Measurements from ENCODE around the gene NEURL1.

Gene NEURL1

DNA sequence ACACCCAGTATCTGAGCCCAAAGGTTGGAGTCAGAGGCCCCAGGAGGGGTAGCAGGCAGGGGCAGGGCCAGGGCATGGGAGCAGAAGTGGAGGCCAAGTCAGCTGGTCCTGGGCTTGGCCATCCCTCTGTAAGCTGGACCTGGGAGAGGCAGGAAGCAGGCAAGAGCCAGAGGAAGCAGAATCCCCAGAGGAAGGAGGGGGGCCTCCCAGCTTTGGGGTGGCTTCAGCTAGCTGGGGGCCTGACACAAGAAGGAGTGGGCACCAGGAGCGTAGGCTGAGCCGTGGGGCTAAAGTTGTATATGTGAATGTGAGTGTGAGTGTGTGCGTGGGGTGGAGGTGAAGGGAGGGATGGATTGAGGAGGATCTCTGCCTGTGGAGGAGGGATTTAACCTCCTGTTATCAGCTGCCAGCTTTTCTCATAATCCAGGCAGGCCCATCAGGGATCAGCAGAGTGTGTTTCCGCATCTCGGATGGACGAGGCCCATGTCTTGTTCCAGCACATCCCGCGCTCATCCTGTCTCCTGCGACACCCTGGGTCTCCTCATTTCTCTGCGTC is 54.0 kb downstream of the NEURL1 start:
- DNase-seq = peak; percentile 10
- H3K36me3 Mint-ChIP-seq = no peaks in the 10 kb centered on the region
- CTCF ChIA-PET = interaction anchor here (1.0 to 1.7 kb wide), 3 partner anchors 17 to 55 kb away, joined by 3 to 8 read pairs (median 3); no protein-coding TSS in a partner anchor
- H3K27ac Mint-ChIP-seq = no peak overlapping the region
- H3K4me3 Mint-ChIP-seq = no peak overlapping the region
- peaks cover 7% of the 10 kb centered on the region for H3K4me1 Mint-ChIP-seq
- H3K9me3 Mint-ChIP-seq = no peaks in the 10 kb centered on the region
- H3K27me3 Mint-ChIP-seq = peaks cover 55% of the 10 kb centered on the region

DNA sequence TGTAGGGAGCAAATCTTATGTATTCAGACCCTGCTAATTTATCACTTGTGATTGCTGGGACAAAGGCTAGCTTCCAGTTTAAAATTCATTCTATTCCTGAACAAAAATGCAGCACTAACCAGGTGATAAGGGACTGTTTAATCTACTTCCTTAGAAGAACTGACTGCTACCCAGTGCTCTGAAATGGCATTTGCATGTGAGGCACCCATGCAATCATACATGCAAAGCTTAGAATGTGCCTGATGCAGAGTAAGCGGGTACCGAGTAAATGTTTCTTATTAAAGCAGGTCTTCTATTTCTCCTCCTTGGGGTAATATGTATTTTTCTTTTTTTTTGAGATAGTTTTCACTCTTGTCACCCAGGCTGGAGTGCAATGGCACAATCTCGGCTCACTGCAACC is 54.5 kb downstream of the NEURL1 start:
- Mint-ChIP-seq H3K36me3 (no peaks in the 10 kb centered on the region), H3K4me3 (no peak overlapping the region), H3K4me1 (peaks cover 1% of the 10 kb centered on the region), H3K27me3 (peaks cover 54% of the 10 kb centered on the region), H3K9me3 (no peaks in the 10 kb centered on the region), H3K27ac (no peak overlapping the region)
- CTCF ChIA-PET = interaction anchor here (1.3 to 1.7 kb wide), 3 partner anchors 16 to 55 kb away, joined by 3 to 8 read pairs (median 3); no protein-coding TSS in a partner anchor
- DNase-seq = no peak

GRCh38 chr10:103548581-103549348 is 55.3 kb downstream of the NEURL1 start:
- H3K9me3 Mint-ChIP-seq = no peaks in the 10 kb centered on the region
- H3K36me3 Mint-ChIP-seq = no peaks in the 10 kb centered on the region

DNA sequence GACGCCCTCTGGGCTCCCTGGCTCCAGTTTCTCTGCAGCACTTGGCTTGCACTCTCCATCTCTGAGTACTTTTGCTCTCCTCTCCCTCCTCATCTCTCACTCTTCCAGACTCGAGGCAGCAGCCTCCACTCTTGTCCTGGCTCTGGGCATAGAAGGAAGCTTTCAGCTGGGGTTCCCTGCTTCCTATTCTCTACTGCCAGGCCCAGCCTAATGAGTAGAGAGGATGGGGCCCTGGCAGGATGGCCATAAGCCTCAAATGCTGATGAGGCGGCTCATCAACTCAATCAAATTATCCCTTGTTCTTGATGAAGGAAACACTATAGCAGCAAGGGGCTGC is 55.8 kb downstream of the NEURL1 start:
- H3K27ac Mint-ChIP-seq = no peak overlapping the region
- H3K4me3 Mint-ChIP-seq = no peak overlapping the region
- H3K27me3 Mint-ChIP-seq = peaks cover 54% of the 10 kb centered on the region
- no peaks in the 10 kb centered on the region for H3K36me3 Mint-ChIP-seq
- peaks cover 5% of the 10 kb centered on the region for H3K4me1 Mint-ChIP-seq
- CTCF ChIA-PET = interaction anchor here (1.3 kb wide), 1 partner anchor 45 kb away, joined by 3 read pairs; no protein-coding TSS in a partner anchor
- no peak for DNase-seq
- H3K9me3 Mint-ChIP-seq = no peaks in the 10 kb centered on the region

More at GRCh38 chr10:103548581-103549348, 55.3 kb downstream of the NEURL1 start:
- Mint-ChIP-seq H3K27me3 (peaks cover 54% of the 10 kb centered on the region), H3K4me3 (no peak overlapping the region), H3K4me1 (peaks cover under 1% of the 10 kb centered on the region), H3K27ac (no peak overlapping the region)
- DNase-seq = no peak
- CTCF ChIA-PET = interaction anchor here (1.3 to 1.7 kb wide), 3 partner anchors 16 to 56 kb away, joined by 3 to 8 read pairs (median 3); no protein-coding TSS in a partner anchor

GRCh38 chr10:103550229-103550628 is 56.7 kb downstream of the NEURL1 start:
- no peaks in the 10 kb centered on the region for H3K9me3 Mint-ChIP-seq
- CTCF ChIA-PET = no interaction called here
- H3K27me3 Mint-ChIP-seq = peaks cover 55% of the 10 kb centered on the region
- H3K4me1 Mint-ChIP-seq = peaks cover 10% of the 10 kb centered on the region
- H3K36me3 Mint-ChIP-seq = no peaks in the 10 kb centered on the region
- no peak for DNase-seq
- no peak overlapping the region for H3K4me3 Mint-ChIP-seq
- no peak overlapping the region for H3K27ac Mint-ChIP-seq

GRCh38 chr10:103551619-103552602 is 58.4 kb downstream of the NEURL1 start:
- H3K27ac Mint-ChIP-seq = no peak overlapping the region
- CTCF ChIA-PET = interaction anchor here (3.9 kb wide), 1 partner anchor 12 kb away, joined by 16 read pairs; no protein-coding TSS in a partner anchor
- no peaks in the 10 kb centered on the region for H3K36me3 Mint-ChIP-seq
- peaks cover 10% of the 10 kb centered on the region for H3K4me1 Mint-ChIP-seq
- H3K27me3 Mint-ChIP-seq = peaks cover 67% of the 10 kb centered on the region
- H3K9me3 Mint-ChIP-seq = no peaks in the 10 kb centered on the region
- no peak overlapping the region for H3K4me3 Mint-ChIP-seq
- DNase-seq = no peak

DNA sequence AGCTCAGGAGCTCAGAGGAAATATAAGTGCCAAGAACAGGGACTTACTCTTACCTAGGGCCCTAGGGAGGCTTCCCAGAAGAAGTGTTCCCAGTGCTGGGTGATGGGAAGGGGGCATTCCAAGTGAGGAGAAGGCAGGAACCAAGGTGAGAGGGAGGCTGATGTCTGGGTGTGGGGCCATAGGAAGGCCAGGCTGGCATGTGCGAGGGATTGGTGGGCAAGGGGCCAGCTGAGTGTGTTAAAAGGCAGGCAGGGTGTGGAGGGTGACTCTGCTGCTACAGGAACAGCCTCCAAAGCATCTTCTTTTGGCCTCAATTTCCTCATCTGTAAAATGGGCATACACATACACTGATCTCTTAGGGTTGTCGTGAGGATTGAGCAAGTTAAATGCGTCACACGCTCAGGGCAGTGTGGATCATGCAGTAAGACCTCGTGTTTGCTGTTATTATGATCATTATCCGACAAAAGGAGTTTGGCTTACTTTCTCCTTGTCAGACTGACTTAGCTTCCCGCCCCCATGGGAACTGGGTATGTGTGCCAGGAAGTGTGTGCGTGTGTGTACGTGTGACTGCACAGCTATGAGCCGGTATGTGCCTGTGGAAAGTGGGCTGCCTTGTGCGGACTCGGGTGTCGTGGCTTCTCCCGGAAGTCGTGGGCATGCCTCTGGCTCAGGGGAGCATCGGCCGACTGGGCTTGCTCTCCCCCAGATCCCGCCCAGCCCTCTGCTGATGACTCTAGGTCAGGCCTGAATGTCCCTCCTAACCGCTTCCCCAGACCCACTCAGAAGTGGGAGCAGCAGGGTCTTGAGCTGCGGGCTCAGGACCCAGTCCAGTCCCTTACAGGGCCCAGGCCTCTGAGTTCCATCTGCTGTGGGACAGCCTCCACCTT is 59.6 kb downstream of the NEURL1 start:
- no peak overlapping the region for H3K4me3 Mint-ChIP-seq
- H3K27ac Mint-ChIP-seq = no peak overlapping the region
- no peaks in the 10 kb centered on the region for H3K9me3 Mint-ChIP-seq
- DNase-seq = no peak
- H3K4me1 Mint-ChIP-seq = peaks cover 10% of the 10 kb centered on the region
- peaks cover 73% of the 10 kb centered on the region for H3K27me3 Mint-ChIP-seq
- CTCF ChIA-PET = interaction anchor here (0.6 to 3.9 kb wide), 3 partner anchors 11 to 16 kb away, joined by 3 to 16 read pairs (median 5); no protein-coding TSS in a partner anchor
- no peaks in the 10 kb centered on the region for H3K36me3 Mint-ChIP-seq

GRCh38 chr10:103553743-103554487 is 60.4 kb downstream of the NEURL1 start:
- Mint-ChIP-seq H3K27me3 (peaks cover 81% of the 10 kb centered on the region), H3K27ac (no peak overlapping the region), H3K36me3 (no peaks in the 10 kb centered on the region), H3K4me1 (peaks cover 10% of the 10 kb centered on the region), H3K4me3 (no peak overlapping the region), H3K9me3 (no peaks in the 10 kb centered on the region)
- CTCF ChIA-PET = interaction anchor here (1.2 to 3.9 kb wide), 3 partner anchors 10 to 30 kb away, joined by 5 to 16 read pairs (median 5); no protein-coding TSS in a partner anchor
- DNase-seq = no peak

GRCh38 chr10:103554488-103555324 is 61.2 kb downstream of the NEURL1 start:
- Mint-ChIP-seq H3K27me3 (peaks cover 81% of the 10 kb centered on the region), H3K27ac (peak overlapping the region; percentile 67)

DNA sequence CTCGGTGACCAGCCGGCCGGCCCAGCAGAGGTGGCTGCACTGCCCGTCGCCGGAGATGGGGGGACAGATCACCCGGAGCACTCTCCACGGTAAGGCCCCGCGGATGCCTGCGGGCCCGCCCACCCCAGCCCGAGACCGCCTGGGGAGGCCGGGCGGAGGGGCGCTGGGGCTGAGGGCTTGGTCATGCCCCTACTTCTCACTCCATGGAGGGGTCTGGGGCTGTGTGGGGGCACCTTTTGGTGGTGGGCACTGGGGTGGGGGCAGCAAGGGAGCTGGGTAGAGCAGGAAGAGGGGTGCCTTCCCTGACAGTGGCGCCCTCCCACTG is 61.8 kb downstream of the NEURL1 start:
- Mint-ChIP-seq H3K9me3 (no peaks in the 10 kb centered on the region), H3K27me3 (peaks cover 80% of the 10 kb centered on the region), H3K36me3 (no peaks in the 10 kb centered on the region), H3K4me1 (peaks cover 10% of the 10 kb centered on the region), H3K27ac (no peak overlapping the region), H3K4me3 (no peak overlapping the region)
- CTCF ChIA-PET = interaction anchor here (1.2 to 3.9 kb wide), 2 partner anchors 9 to 28 kb away, joined by 5 to 16 read pairs; no protein-coding TSS in a partner anchor
- no peak for DNase-seq

More at GRCh38 chr10:103554488-103555324, 61.2 kb downstream of the NEURL1 start:
- peak; percentile 53 for DNase-seq
- H3K4me3 Mint-ChIP-seq = peak overlapping the region; percentile 62
- peaks cover 10% of the 10 kb centered on the region for H3K4me1 Mint-ChIP-seq
- H3K9me3 Mint-ChIP-seq = no peaks in the 10 kb centered on the region
- CTCF ChIA-PET = interaction anchor here (1.2 to 3.9 kb wide), 3 partner anchors 10 to 29 kb away, joined by 5 to 16 read pairs (median 5); no protein-coding TSS in a partner anchor
- no peaks in the 10 kb centered on the region for H3K36me3 Mint-ChIP-seq

DNA sequence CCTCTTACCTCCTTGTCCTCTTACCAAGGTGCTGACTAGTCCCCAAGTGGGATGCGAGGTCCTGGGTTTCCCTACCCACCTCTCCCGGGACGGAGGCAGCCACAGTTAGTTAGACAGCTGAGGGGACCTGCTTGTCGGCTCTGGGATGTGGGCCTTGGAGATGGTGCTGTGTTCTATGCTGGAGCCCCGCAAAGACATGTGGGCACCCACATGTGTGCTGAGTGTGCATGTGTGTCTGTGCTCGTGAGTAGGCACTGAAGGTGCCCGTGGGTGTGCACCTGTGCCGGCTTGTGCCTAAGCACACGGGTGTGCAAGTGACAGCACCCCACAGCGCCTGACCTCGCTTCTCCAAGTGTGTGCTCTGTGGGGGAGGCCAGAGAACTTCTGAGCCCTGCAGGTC is 62.2 kb downstream of the NEURL1 start:
- Mint-ChIP-seq H3K27me3 (peaks cover 80% of the 10 kb centered on the region), H3K9me3 (no peaks in the 10 kb centered on the region), H3K4me1 (peaks cover 10% of the 10 kb centered on the region), H3K4me3 (no peak overlapping the region), H3K36me3 (no peaks in the 10 kb centered on the region), H3K27ac (no peak overlapping the region)
- CTCF ChIA-PET = interaction anchor here (3.9 kb wide), 1 partner anchor 9 kb away, joined by 16 read pairs; no protein-coding TSS in a partner anchor
- no peak for DNase-seq

Measured in activated naive CD4-positive, alpha-beta T cell treated with anti-CD3 and anti-CD28 coated beads, Interleukin-2, amount 10 ng/mL, durations not matched to agents 7 days and 5 days (primary cell).